ENCODE measurements around the gene SGPL1.

Gene SGPL1

DNA sequence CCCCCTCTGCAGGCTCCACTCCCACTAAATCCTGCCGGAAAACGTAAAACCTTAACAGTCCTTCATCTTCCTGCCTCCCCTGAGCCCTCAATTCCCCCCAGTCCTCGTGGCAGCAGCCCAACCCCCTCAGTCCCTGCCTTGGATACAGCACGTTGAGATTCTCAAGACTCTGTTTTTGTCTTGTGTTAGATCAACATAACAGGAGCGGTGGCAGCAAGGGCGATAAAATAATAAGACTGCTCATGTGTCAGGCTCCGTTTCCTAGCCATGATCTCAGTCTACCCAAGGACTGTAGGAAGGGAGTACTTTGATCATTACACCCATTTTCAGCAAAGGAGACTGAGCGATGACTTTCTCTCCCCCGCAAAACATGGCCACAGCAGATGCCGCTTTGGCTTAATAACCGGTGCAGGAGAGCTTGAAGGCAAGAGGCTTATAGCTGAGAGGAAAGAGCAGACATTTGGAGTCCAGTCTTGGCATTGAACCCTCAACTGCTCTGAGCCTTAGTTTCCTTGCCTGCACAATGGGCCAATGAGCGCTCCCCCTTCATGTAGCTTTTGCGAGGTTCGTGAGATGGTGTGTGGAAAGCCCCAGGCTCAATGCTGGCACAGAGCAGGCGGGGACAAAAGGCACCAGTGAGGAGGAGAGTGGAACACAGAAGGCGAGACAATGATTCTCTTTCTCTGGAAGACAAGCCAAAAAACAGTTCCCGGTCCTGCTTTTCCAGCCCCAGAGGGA is 114.7 kb downstream of the SGPL1 start:
- no peak for DNase-seq
